H4 (cell line): Measurements from ENCODE around the gene CANX. TPM values are rescaled to one million over a fixed set of nuclear protein-coding genes. Genes with fewer than 3 reads are reported as not detected.
A peak's percentile ranks its signal among the peaks of the same experiment; 100 is the strongest.
"Not testable (repeated sequence)": the region's sequence is repeated elsewhere in the genome, so short reads cannot be mapped to it uniquely, and the experiment has no call there.

Experiments
- DNase-seq: peaks from one replicate; pipeline ENCODE4 v3.0.0-alpha.2; 2015; ENCODE audit warnings: low spot score
- total RNA-seq: library from RNA; depleted of rRNA; stranded (reverse); fragments of >200 nt; shearing (Covaris generic); gene quantifications from 2 replicates; pipeline ENCODE4 v1.2.3, GENCODE V29; 2014; rRNA removed

Gene CANX, protein sequence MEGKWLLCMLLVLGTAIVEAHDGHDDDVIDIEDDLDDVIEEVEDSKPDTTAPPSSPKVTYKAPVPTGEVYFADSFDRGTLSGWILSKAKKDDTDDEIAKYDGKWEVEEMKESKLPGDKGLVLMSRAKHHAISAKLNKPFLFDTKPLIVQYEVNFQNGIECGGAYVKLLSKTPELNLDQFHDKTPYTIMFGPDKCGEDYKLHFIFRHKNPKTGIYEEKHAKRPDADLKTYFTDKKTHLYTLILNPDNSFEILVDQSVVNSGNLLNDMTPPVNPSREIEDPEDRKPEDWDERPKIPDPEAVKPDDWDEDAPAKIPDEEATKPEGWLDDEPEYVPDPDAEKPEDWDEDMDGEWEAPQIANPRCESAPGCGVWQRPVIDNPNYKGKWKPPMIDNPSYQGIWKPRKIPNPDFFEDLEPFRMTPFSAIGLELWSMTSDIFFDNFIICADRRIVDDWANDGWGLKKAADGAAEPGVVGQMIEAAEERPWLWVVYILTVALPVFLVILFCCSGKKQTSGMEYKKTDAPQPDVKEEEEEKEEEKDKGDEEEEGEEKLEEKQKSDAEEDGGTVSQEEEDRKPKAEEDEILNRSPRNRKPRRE
- 978 and 1,126 TPM in 2 replicates for total RNA-seq

DNA sequence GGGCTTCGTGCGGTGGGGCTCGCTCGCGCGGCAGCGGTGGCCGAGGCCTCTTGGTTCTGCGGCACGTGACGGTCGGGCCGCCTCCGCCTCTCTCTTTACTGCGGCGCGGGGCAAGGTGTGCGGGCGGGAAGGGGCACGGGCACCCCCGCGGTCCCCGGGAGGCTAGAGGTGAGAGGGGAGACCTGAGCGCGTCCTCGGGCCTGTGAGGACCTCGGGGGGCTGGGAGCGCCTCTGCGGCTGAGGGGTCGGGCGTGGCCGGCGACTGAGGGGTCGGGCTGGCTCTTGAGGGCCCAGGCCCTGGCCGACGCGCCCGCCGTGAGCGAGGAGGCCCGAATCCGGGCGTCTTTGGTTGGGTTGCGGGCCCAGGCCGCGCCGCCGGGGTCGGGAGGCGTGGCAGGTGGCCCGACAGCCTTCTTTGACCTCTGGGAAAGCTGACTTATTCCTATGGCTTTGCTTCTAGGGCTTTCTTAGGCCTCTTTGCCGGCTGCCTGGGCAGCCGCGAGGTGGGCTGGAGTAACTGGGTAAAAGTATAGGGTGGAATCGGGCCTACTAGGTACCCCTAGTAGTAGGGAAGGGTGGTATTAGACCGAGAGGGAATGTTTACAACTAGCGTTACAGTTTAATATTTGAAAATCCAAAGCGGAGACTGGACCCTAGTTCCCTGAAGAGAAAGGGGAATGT is at the start of gene CANX:
Gene CANX, plus strand, starts transcription at position 33 of the 681 bp plus-strand sequence. CDS start 6,715 bp downstream, outside the sequence.
- DNase-seq, result no peak

DNA sequence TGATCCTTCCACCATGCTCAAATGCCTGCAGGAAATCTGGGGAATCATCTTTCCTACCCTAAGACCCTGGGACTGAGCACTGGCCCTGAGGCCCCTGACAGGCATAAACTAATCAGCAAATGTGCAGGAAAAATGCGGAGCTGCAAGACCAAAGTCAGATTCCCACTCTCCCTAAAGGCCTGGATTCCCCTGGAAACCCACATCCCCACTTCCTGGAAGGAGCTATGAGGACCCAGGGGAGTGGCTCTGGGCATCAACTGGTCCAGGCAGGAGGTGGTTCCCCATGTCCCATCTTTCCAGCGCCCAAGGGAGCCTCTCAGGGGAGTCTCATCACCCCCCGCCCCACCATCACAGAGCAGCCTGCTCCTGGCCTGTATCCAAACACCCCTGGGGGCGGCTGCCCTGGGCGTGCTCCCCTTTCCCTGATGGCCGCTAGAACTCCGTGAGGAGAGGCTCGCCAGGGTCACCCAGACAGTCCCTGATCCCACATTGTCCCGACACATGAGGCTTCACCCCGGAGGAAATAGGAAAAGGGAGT is 49.5 kb upstream of the CANX start:
- not testable (repeated sequence) for DNase-seq

DNA sequence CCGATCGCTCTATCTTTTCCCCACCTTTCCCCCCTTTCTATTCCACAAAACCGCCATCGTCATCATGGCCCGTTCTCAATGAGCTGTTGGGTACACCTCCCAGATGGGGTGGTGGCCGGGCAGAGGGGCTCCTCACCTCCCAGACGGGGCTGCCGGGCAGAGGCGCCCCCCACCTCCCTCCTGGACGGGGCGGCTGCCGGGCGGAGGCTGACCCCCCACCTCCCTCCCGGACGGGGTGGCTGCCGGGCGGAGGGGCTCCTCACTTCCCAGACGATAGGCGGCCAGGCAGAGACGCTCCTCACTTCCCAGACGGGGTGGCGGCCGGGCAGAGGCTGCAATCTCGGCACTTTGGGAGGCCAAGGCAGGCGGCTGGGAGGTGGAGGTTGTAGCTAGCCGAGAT is 48.5 kb upstream of the CANX start:
- not testable (repeated sequence) for DNase-seq

DNA sequence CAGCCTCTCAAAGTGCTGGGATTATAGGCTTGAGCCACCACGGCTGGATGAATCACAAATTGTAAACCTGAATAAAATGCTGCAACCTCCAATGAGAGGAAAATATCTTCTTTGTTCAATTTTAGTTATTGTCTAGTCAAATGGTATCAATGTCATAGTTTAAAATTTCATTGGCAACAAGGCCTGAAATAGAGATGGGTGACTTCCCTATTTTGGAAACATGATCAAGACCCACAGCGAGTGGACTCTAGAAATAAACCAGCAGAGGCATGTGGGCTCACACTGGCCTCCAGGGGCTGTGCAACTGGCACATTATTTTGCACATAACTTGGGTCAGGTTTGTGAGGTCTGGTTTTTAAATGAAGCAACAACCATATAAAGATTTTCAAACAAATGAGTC is 45.6 kb upstream of the CANX start:
- DNase-seq, result not testable (repeated sequence)

DNA sequence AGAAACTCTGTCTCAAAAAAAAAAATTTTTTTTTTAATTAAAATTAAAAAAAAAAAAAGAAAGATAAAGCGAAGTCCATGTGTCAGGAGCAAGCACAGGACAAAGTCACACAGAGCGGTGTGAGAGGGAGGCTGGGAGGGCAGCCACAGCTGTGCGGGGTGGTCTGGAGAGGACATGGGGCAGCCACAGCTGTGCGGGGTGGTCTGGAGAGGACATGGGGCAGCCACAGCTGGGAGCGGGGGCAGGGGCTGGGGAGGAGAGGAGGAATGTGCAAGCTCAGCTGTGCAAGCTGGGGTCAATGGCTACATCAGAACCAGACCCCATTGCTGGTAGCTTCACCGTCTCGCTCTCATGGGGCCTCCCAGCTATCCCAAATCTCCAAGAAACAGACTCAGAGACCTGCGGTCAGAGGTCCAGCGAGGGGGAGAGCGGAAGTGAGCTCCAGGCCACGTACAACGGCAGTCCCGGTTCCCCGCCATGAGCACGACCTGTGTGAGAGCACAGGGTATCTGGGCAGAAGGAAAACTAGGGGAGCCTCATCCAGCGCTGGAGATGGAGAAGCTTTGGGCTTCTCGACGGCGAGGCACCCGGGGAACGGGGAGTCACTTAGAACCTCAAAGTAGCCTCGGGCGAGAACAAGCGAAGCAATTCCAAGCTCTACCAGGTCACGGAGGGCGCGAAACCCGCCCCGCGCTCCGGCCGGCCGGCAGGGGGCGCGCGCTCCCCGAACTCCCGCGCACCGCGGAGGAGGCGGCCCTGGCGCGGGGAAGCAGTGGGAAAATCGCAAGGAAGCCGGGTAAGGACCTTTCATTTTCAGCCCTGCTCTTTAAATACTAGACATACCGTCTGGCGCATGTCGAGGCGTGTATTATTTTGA is 41.2 kb upstream of the CANX start:
- not testable (repeated sequence) for DNase-seq

DNA sequence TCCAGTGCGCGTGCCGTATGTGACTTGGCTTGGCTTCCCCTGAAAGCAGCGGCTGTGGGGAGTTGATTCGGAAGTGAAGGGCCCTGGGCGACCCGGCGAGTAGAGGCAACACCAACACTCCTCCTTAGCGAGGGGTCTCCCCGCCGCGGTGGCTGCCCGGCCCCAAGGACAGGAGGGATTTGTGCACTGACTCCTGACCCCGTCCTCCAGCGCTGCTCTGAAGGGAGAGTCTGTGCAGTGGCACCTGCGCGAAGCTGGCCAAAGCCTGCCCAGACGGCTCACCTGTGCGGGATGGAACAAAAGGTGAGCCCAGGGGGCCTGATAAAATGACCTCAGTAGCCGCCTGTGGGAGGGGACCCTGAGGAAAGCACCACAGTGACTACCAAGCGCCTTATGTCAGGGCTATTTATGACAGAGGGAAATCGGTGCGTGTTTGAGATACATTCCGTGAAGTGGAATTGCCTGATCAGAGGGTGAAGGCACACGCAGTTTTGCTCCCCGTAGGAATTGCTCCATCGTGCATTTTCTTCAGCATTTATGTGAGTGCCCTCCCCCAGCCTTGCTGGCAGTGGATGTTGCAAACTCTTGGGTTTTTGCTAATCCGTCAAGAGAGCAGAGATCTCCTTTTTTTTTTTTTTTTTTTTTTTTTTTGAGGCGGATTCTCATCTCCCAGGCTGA is 40.4 kb upstream of the CANX start:
- not testable (repeated sequence) for DNase-seq

DNA sequence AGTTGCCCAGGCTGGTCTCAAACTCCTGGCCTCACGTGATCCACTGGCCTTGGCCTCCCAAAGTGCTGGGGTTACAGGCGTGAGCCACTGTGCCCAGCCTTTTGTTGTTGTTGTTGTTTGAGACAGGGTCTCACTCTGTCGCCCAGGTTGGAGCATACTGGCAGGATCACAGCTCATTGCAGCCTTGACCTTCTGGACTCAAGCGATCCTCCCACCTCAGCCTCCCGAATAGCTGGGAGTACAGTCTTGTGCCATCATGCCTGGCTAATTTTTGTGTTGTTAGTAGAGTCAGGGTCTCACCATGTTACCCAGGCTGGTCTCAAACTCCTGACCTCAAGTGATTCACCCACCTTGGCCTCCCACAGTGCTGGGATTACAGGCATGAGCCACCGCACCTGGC is 37.1 kb upstream of the CANX start:
- not testable (repeated sequence) for DNase-seq

DNA sequence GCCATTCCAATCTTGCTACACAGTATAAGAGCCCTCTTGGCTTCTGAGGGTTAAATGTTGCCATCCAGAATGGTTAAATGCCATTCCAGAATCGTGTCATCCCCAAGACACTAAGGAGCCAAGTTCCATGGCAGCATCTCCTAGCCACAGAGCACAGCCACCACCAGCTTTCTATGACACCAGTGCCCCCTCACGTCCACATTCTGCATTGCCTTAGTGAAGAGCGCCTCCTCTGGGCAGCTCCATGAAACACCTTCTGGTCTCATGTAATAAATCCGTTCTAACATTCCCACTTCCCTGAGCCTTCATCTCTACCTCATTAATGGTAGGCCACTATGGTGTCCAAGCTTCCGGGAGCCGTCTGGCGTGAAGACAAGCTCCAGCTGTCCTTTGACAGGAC is 30.4 kb upstream of the CANX start:
- DNase-seq, result peak; percentile 70

DNA sequence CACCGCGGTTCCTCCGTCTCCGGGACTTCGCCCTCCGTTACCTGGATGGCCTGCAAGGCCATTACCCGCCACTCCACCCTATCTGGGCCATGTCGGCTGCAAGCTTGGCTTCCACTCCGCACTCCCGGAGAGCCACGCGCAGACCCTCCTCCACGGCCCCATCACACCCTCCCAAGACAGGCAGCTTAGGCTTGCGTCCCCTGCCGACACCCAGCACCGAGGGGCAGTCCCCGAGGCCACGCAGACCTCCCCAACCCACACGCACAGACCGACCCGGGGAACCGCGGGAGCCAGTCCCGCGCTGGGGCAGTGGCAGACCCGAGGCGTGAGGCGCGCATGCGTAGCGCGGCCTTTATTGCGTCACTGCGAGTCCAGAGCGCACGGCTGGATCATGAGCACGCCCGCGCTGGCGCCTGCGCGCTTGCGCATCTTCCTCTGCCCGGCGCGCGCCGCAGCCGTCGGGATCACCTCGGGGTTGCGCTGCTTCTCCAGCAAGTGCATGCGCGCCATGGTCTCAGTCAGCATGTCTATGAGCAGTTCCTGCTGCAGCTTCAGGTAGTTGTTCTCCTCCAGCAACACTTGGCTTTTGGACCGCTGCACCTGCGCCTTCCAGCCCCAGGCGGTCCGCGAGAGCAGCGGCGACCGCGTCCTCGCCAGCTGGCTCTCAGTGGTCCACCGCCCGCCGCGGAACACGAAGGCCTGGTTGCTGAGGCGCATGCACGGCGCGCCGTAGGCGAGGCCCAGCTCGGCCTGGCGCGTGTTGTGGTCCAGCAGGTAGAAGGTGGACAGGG is 20.3 kb upstream of the CANX start:
- peak; percentile 96 for DNase-seq

DNA sequence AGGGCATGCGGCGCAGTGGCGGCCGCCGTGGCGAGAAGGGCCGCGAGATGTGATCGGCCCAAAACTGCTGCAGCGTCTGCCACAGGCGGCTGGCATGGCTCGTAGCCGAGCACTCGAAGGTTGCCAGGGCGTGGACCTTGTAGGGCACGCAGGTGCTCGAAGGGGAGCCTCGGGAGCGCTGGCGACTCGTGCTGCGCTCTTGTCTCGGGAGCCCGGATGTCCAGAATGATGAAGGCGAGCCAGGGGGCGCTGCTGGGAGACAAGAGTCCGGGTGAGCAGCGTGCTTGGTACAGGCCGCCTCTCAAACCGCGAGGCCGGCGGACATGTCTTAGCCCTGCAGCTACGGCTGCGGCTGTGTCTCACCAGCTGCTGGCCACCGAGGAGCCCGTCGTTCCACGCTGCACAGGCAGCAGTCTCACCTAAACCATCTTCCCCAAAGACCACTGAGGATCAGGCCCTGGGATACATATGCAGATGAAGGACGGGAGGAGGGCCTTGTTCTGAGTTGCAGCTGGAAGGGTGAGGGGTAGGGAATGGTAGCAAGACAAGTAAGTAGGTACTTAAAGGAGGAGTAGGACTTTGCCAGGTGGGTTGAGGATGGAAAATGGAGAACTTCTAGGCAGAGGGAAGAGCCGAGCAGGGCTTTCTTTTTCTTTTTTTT is 19.6 kb upstream of the CANX start:
- no peak for DNase-seq

DNA sequence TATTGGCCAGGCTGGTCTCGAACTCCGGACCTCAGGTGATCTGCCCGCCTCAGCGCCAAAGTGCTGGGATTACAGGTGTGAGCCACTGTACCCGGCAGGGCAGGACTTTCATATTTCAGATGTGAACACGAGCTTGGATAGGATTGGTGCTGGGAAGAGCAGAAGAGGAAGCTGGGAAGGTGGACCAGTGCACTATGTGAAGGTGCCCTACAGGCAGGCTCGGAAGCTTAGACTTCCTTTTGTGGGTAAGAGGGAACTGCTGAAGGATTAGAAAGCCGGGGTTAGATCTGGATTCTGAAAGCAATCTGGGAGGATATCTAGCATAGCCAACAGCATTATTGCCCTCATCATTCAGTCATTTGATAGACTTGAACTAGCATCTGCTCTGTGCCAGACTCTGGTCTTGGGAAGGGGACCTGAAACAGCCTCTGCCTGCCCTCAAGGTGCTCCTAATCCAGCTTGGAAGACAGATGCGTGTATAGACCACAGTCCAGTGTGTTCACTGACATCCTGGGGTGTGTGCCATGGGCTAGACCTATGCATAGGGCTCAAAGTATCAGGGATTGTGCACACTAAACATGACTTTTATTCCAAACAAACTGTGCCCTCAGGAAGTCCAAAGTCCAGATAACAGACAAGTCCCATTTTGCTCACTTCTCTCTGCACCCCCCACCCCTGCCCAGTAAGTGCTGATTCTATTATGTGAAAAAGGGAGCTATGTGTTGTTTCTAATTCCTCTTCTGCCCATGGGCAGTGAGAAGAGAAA is 18.6 kb upstream of the CANX start:
- DNase-seq, result no peak

DNA sequence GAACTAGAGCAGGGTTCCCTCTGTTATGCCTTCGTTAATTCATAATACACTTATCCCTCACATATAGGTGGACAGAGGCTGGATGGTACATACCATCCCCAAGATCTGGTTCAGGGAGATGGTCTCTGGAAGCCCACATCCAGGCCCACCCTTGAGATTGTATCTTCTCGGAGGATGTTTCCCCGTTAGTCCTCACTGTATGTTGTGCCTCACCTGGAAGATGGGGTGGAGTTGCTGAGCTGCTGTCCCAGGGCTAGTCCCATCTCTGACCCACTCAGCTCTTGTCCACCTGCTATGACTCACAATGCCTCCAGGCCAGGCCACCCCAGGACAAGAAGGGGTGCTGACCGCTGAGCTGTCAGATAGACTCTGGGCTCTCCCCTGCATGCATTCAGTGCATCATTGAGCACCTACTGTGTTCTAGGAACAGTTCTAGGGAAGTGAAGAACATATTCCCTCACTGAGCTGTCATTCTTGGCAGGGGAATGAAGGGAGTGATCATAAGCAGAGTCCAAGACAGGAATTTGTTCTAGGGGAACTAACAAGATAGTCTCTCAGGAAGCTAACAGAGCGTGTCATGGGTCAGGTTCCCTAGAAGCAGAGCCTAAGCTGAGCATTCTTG is 17.9 kb upstream of the CANX start, which contains the start of gene CBY3:
Gene CBY3, minus strand, starts transcription at position 255 of the 622 bp plus-strand sequence. Its CDS starts 116 bp downstream, at position 139.
- no peak for DNase-seq

DNA sequence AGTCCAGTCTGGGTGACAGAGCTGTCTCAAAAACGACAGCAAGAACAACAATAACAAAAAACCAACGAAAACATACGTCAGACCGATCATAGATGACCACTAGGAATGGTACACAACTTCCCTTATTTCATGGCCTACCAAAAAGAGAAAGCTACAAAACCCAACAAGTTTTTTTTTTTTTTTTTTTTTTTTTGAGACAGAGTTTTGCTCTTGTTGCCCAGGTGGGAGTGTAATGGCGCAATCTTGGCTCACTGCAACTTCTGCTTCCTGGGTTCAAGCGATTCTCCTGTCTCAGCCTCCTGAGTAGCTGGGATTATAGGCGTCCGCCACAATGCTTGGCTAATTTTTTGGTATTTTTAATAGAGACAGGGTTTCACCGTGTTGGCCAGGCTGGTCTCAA is 9.6 kb upstream of the CANX start:
- not testable (repeated sequence) for DNase-seq

DNA sequence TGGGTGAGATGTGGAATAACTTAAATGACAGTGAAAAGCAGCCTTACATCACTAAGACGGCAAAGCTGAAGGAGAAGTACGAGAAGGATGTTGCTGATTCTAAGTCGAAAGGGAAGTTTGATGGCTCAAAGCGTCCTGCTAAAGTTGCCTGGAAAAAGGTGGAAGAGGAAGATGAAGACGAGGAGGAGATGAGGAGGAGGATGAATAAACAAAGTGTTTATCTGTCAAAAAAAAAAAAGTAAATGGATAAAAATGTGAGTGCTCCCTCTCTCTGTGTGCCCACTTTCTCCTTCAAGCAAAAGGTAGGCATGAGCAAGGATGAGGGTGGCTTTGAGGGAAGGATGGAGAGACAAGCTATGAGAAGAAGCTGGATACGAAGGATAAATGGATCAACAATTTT is 4.2 kb upstream of the CANX start:
- no peak for DNase-seq

DNA sequence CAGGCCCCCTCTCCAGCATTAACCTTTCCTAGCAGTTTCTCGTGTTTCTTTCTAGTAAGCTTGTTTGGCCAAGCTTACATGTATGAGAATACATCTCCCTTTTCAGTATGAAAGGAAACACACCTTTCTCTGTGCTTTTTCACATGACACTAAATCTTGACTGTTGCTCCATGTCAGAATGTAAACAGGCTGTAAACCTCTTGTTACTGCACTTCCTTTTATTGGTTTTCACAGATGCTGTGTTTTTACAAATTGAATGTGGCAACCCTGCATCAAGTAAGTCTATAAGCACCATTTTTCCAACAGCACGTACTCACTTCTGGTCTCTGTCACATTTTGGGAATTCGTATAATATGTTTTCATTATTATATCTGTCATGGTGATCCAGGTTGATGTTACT is 2.2 kb upstream of the CANX start:
- DNase-seq, result no peak

DNA sequence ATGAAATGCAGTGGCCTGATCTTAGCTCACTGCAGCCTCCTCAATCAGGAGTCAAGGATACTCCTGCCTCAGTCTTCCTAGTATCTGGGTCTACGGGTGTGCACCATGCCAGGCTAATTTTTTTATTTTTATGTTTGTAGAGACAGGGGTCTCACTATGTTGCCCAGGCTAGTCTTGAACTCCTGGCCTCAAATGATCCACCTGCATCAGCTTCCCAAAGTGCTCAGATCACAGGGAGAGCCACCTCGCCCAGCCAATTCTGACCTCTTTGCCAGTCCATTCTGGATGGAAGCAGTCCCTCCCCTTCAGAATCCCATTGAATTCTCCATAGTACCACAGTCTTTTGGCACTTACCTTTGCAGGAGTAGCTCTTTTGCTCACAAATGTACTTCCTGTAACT is 1.7 kb upstream of the CANX start:
- DNase-seq, result no peak

DNA sequence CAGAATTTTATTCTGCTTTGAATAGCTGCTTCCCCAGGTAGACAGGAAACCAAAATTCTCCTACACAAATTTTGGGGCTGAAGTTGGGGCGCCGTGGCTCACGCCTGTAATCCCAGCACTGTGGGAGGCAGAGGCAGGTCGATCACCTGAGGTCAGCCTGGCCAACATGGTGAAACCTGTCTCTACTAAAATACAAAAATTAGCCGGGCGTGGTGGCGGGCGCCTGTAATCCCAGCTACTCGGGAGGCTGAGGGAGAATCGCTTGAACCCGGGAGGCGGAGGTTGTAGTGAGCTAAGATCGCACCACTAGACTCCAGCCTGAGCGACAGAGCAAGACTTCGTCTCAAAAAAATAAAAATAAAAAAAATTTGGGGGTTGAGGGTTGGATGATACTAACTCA is 1.2 kb upstream of the CANX start:
- DNase-seq, result not testable (repeated sequence)
